Adipose tissue (tissue), 3 donors: Measurements from ENCODE around the gene DOK5. TPM values are rescaled to one million over a fixed set of nuclear protein-coding genes. Genes with fewer than 3 reads are reported as not detected.
"Not testable (repeated sequence)": the region's sequence is repeated elsewhere in the genome, so short reads cannot be mapped to it uniquely, and the experiment has no call there.

Experiments
- H3K27ac ChIP-seq: one replicate; pipeline ENCODE4 v1.5.1; 2013; ENCODE audit warnings: low read depth, low read length
- WGBS, 3 donors: extraction: QIAGEN DNeasy Blood & Tissue Kit; methylation state at CpG; one replicate each; pipeline ENCODE4 v1.1.7; 2013; 5-methylcytosine and 5-hydroxymethylcytosine counted together
- polyA plus RNA-seq, 3 donors: library from polyadenylated mRNA; stranded (reverse); fragments of 200-250 nt; gene quantifications; one replicate each; pipeline ENCODE4 v1.2.3, GENCODE V29; 2013
- donor health status: healthy with polysubstance abuse.
- donor health status: Bipolar disorder and iron deficiency.
- donor health status: healthy.

Gene DOK5
- 1 to 10 TPM in 2 of 3 donors, under 1 TPM in 1; 0.24 to 3.2 (median 2.7) TPM for polyA plus RNA-seq

DNA sequence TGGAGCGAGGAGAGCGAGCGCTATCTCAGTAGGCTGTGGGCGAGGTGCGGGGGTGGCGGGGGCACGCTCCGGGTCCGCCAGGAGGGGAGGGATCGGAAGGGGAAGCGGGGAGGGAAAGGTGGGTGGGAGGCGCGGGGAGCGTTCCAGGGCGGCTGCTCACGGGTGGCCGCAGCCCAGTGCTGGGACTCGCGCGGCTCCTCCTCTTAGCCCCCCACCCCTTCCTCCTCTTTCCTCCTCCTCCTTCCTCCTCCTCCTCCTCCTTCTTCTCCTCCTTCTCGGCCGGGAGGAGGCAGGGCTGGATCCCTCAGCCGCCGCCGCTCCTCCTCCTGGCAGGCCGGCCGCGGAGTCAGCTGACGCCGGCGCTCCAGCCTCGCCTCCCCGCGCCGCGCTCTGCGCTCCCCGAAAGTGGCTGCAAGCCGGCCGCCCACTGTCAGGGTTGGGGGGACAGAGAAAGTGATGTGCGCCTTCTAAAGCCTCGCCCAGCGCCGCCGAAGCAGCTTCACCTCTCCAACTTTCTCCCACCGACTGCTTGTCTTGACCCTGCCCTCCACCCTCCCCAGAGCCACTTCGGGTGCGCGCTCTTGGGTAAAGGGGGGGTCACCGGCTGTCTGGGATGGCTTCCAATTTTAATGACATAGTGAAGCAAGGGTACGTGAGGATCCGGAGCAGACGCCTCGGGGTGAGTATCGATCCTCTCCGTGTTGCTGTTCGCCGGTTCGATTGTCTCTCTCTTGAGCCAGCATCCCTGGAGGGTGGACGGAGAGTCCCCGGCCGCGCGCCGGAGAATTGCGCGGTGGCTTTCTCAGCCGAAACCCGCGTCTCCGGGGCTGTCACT, at the start of gene DOK5:
Gene DOK5, plus strand, starts transcription at position 260 of the 835 bp plus-strand sequence. Its CDS starts 354 bp downstream, at position 614.
- WGBS, 3 donors: 1% methylated on average over 45 to 71 of the region's 71 CpGs
- H3K27ac ChIP-seq: no peak within 1 kb of the TSS

DNA sequence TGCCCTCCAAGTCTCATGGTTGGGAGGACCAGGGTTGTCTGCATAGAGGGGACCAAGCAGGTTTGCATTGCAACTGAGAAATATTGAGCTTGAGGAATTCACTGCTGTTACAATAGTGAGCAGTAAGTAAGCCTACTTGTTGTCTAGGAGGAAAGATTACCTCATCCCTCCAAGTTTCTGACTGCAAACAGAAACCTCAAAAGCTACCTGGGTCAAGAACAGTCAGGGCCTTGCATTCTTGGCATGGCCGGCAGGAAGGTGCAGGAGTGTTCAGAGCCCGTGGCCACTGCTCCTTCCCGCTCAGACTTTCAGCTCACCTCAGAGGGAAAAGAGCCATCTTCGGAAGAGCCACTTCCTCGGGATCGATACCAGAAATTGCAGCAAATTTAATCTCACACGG, 46.0 kb upstream of the DOK5 start:
- H3K27ac ChIP-seq: no peak overlapping the region
- WGBS, 3 donors: 86 to 90% (median 88%) methylated on average over 7 of the region's 7 CpGs

DNA sequence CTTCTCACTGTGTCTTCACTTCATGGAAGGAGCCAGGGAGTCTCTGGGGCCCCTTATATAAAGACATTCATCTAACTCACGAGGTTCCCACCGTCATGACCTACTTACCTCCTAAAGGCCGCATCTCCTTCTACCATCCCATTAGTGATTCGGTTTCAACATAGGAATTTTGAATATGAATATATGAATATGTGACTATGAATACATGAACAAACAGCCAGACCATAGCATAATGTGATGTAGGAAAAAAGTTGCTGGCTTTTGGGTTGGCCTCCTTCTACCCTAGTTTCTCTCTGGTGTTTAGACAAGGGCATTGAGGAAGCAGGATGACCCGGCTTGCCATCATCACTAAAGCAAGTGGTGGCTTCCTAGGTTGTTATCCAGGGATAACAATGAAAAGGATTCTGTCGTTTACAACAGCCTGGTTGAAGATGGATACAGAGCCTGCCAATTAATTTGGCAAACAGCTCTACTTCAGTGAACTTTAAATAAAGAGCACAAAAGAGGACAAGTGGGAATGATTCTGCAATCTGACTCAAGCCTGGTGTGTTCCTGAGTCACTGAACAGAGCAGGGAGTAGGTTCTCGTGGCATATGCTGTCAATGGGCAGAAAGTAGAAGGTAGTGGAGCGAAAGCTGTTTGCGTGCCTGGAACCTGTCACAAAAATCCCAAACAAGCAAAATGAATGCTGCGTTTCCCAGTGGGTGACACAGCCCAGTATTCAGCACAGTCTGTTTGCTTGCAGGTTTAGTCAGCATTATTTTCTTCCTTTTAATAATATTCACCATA, 44.0 kb upstream of the DOK5 start:
- H3K27ac ChIP-seq: no peak overlapping the region
- 67 to 81% (median 76%) methylated on average over 10 of the region's 10 CpGs for WGBS, 3 donors

DNA sequence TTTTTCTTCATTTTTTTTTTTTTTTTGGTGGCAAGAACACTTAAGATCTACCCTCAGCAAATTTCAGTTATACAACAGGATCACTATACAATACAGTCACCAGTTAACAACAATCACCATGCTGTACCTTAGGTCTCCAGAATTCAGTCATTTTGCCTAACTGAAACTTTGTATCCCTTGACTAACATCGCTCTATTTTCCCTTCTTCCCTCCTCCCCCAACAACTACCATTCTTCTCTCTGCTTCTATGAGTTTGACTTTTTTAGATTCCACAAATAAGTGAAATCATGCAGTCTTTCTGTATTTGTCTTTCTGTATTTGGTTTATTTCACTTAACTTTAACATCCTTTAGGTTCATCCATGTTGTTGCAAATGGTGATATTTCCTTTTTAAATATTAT, 42.4 kb upstream of the DOK5 start:
- WGBS, 3 donors: 95 to 100% (median 97%) methylated on average over 1 of the region's 1 CpG
- no peak overlapping the region for H3K27ac ChIP-seq

DNA sequence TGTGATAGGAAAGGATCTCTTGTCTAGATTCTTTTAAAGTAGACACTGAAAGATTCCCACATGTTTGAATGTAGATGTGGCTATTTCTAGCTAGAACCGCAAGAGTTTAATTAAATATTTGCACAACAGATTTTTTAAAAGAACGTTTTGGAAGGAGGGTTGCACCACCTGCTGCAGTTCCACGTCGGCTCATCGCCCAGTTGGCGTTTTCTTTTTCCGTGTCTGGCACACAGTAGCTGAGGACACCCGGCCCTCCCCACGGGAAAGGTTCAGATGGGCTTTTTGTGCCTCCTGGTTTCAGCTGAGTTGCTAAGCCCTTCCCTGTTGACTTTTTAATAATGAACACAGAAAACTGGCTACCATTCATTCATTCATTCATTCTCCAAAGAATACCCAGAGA, 41.8 kb upstream of the DOK5 start:
- H3K27ac ChIP-seq: no peak overlapping the region
- 20 to 87% (median 83%) methylated on average over 9 of the region's 9 CpGs for WGBS, 3 donors

DNA sequence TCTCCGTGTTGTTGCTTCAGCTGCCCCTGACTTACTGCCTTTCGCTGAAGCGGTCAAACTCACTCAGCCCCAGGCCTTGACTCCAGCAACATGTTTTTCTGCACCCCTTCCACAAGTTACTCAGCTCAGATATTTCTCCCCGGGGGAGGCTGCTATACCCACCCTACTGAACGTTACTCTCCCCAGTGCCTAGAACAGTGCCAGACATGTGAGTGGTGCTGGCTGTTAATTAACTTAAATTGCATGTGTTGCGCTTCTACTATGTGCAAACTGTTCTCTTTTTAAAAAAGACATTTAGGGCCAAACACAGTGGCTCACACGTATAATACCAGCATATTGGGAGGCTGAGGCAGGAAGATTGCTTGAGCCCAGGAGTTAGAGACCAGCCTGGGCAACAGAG, 41.2 kb upstream of the DOK5 start:
- WGBS, 3 donors: 80 to 89% (median 86%) methylated on average over 7 of the region's 7 CpGs
- no peak overlapping the region for H3K27ac ChIP-seq

DNA sequence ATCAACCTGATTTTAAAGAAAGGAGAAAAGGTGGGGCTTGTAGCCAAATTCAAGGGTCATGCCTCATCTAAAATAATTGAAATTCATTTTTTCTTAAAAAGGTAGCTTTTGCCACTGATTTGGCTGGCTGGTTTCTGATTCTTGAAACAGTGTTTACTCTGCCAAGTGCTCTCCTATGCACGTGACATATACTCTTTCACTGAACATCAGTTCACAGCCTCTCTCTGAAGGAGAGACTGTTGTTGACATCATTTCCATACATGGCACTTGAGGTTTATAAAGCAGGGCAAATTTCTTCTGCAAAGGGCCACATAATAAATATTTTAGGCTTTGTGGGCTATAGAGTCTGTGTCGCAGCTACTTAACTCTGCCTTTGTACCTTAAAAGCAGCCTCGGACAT, 40.4 kb upstream of the DOK5 start:
- H3K27ac ChIP-seq: no peak overlapping the region
- WGBS, 3 donors: 80 to 88% (median 85%) methylated on average over 3 of the region's 3 CpGs

DNA sequence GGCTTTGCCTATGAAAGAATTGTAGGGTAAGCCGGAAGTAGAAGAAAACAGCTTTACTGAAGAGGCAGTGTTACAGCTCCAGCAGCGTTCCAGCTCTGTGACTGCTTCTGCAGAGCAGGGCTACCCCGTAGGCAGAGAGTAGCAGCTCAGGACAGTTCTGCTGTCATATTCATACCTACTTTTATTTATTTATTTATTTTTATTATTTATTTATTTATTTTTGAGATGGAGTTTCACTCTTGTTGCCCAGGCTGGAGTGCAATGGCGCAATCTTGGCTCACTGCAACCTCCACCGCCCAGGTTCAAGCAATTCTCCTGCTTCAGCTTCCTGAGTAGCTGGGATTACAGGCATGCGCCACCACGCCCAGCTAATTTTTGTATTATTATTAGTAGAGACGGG, 39.0 kb upstream of the DOK5 start:
- WGBS, 3 donors: 90 to 92% (median 91%) methylated on average over 8 of the region's 8 CpGs
- not testable (repeated sequence) for H3K27ac ChIP-seq

DNA sequence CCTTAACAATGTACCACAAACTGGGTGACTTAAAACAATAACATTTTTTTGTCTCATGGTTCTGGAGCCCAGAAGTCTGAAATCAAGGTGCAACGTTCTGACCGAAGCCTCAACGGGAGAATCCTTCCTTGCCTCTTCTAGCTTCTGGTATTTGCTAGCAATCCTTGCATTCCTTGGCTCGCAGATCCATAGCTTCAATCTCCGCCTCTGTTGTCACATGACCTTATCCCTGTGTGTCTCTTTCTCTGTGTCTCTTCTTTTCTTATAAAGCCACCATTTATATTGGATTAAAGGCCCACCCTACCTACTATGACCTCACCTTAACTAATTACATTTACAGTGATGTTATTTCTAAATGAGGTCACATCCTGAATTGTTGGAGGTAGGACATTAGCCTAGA, 37.2 kb upstream of the DOK5 start:
- 86 to 88% (median 88%) methylated on average over 5 of the region's 5 CpGs for WGBS, 3 donors
- no peak overlapping the region for H3K27ac ChIP-seq

DNA sequence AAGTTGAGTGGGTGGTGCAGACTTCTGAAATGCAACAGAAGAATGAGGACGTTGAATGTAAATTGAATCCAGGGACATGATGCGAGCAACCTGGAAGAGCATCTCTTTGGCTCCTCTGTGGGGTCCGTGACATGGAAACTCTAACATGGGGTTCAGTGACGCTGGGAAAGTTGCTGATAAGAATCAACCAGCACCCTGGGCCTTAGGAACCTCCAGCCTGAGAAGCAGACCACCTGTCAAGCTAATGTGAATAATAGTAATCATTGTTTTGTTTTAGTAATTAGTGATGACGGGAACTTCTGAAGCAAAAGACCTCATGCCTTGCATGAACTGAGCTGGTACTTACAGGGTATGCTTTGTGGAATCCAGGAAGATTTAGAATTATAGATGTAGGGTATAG, 25.2 kb upstream of the DOK5 start:
- WGBS, 3 donors: 57 to 72% (median 72%) methylated on average over 5 of the region's 5 CpGs
- no peak overlapping the region for H3K27ac ChIP-seq

DNA sequence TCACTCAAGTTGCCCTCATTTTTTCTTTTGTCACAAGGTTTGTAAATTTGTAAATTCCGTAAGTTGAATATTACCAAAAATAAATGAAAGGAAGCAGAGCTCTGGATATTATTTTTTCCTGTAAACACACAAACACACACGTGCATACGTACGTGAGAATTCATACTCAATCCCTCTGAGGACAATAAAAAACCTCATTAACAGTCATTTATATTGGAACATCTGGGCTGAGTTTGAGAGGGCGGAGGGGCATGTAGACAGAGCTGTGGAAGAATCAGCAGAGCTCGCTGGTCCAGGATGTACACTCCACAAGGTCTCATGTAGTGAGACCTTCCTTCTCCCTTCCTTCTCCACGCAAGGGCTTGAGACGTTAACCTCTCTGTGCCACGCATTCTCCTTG, 24.2 kb upstream of the DOK5 start:
- 79 to 87% (median 83%) methylated on average over 9 of the region's 9 CpGs for WGBS, 3 donors
- H3K27ac ChIP-seq: no peak overlapping the region

DNA sequence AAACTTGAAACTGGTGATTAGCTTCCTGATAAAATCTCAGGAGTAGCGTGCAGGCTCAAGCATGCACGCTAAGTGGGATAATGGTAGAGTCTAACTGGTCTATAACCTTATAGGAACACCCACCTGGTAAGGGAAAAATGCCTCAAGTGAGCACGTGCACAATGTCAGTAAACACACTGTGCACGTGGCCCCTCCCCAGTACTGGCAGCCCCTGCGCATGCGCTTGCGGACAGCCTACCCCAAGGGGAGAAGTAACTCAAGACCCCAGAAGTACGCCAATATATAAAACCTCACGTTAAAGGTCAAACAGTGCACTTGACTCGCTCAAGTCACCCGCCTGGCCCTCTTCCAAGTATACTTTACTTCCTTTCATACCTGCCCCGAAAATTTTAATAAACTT, 23.1 kb upstream of the DOK5 start:
- 90 to 95% (median 91%) methylated on average over 12 of the region's 12 CpGs for WGBS, 3 donors
- no peak overlapping the region for H3K27ac ChIP-seq

DNA sequence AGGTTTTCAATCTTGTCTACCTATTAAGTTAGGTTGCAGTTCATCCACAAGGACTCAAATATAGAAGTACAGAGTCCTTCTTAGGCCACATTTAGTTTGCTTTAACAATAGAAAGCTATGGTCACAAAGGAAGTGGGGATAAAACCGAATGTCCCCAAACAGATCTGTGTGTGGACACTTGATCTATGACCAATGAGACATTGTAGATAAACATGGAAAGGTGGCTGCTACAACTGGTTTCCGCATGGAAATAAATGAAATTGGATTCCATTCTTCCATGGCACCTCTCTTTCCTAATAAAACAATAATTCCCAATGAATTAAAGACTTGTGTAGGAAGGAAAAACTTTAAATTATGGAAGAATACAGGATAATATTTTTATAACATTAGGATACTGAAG, 20.4 kb upstream of the DOK5 start:
- H3K27ac ChIP-seq: no peak overlapping the region
- WGBS, 3 donors: 86 to 89% (median 87%) methylated on average over 2 of the region's 2 CpGs

DNA sequence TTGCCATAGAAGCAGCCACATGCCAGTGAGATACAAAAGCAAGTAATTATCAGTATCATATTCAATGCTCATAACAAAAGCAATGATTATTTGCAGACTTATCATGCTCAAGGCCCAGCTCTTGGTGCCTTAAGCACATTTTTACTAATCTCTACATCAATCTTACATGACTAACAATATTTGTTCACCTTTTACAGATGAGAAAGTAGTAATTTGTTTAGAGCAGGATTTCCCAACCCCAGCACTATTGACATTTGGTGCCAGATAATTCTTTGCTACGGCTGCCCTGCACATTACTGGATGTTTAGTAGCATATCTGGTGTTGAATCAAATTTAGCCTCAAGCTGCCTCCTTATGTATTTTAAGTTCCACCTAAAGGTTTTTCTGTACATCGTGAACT, 19.0 kb upstream of the DOK5 start:
- H3K27ac ChIP-seq: no peak overlapping the region
- WGBS, 3 donors: 52 to 86% (median 84%) methylated on average over 2 of the region's 2 CpGs

DNA sequence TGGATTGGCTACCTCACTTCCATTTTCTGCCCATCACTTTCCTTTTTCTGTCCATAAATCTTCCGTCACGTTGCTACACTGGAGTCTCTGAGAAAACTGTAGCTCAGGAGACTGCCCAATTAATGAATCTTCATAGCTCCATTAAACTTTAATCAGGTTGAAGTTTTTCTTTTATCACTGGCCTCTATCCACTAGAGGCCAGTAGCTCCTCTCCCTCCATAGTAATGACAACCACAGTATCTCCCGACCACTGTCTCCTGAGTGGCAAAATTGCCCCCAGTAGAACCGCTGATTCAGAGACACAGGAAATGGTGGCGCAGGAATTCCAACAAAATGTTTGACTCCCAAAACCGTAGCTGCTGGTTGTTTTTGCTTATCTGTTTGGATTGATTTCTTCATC, 18.4 kb upstream of the DOK5 start:
- H3K27ac ChIP-seq: no peak overlapping the region
- 65 to 67% (median 65%) methylated on average over 6 of the region's 6 CpGs for WGBS, 3 donors

DNA sequence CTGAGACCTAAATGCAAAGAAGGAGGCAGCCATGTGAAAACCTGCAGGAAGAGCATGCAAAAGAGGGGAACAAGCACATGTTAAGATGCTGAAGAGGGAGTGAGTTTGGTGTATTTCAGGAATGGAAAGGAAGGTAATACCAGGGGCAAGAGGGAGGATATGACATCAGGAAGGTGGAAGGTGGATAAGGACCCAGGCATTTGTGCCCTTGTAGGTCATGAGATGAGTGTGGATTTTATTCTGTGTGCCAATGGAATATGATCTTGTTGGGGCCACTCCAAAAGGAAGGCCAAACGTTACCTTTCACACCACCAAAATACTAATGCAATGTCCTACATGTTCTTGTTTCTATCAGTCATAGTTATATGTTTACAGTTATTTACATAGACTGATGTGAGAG, 17.2 kb upstream of the DOK5 start:
- H3K27ac ChIP-seq: no peak overlapping the region
- WGBS, 3 donors: 62 to 76% (median 68%) methylated on average over 1 of the region's 1 CpG

DNA sequence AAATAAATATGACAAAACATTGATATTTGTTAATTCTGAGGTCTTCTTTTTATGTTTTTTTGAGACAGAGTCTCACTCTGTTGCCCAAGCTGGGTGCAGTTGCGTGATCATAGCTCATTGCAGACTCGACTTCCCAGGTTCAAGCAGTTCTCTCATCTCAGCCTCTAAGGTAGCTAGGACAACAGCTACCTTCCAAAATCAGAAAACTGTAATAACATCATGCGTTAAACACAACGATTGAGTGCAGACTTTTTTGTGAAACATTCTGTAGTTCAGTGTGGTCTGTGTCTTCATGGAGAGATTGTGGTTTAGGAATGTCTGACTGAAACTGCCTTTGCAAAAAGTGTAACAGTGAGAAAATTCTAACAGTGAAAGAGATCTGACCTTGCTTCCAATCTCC, 16.1 kb upstream of the DOK5 start:
- WGBS, 3 donors: 74 to 93% (median 91%) methylated on average over 4 of the region's 4 CpGs

DNA sequence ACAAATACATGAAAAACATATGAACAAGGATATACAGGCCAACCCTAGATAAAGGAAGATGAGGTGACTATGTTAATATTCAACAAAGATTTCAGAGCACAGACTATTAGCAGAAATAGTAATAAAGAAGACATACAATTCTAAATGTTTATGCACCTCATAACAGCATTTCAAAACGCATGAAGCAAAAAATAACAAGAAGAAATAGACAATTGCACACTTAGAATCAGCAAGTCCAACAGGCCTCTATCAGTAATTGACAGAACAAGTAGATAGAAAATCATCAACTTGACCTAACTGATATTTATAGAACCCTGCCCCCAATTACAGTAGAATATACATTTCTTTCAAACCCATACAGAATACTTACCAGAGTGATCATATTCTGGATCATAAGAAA, 11.4 kb upstream of the DOK5 start:
- H3K27ac ChIP-seq: no peak overlapping the region
- 81 to 94% (median 84%) methylated on average over 1 of the region's 1 CpG for WGBS, 3 donors

More for the DNA sequence above, 16.1 kb upstream of the DOK5 start:
- no peak overlapping the region for H3K27ac ChIP-seq

DNA sequence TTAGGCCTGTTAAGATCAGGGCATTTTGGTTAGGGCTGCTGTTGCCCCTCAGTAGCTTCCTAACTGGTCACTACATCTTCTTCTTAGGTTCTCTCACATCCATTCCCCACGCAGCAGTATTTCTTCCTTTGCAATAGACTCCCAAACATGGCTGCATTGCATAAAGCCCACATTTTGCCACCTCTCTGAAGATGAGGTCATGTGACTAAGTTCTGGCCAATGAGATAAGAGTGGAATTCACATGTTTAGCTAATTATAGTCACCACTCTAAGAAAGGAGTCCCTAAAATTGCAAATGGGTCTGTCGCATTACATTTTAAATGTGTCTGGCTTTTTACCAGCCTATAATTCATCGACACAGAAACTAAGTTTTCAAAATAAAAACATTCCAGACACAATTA, 9.3 kb upstream of the DOK5 start:
- no peak overlapping the region for H3K27ac ChIP-seq
- 90 to 95% (median 91%) methylated on average over 3 of the region's 3 CpGs for WGBS, 3 donors

DNA sequence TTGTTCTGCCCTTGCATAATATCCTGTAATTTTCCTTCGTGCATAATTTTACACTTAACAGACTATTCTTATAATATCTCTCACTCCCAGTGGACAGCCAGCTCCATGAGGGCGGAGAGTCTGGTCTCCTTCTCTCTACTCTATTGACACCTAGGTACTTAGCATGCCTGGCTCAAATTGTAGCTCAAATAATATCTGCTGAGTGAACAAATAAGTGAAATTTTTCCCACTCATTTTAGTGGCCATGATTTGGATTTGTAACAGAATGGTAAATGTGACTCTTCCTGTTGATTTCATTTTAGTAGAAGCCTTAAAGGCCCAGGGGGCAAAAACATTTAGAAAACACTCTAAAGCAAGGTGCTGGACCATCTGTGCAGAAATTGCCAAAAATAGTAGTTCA, 7.8 kb upstream of the DOK5 start:
- no peak overlapping the region for H3K27ac ChIP-seq
- WGBS, 3 donors: 70 to 85% (median 76%) methylated on average over 2 of the region's 2 CpGs
